Caco-2 (cell line): ENCODE results near the gene MRE11. TPM values are rescaled to one million over a fixed set of nuclear protein-coding genes. Genes with fewer than 3 reads are reported as not detected.

Experiments used
- Bru-seq: library from RNA; stranded (reverse); fragments of 400-500 nt; gene quantifications from one replicate; lab custom pipeline; 2021; lab: Mats Ljungman, UMichigan
- BruChase-seq, 2 experiments: library from RNA; stranded (reverse); fragments of 400-500 nt; gene quantifications; one replicate each; lab custom pipeline; 2021; lab: Mats Ljungman, UMichigan
- BruUV-seq: library from RNA; stranded (reverse); fragments of 400-500 nt; replicated peaks from 2 replicates; lab custom pipeline; 2021; lab: Mats Ljungman, UMichigan
- CTCF ChIA-PET: fragments of 300-600 bp; sonication (Branson Sonifier 250); formaldehyde crosslinking; loops from one replicate; lab custom pipeline; 2022; ENCODE audit warnings: antibody characterized with exemption; lab: Charles Lee
- POLR2A ChIA-PET: fragments of 300-600 bp; sonication (Branson Sonifier 250); formaldehyde crosslinking; loops from one replicate; lab custom pipeline; 2022; ENCODE audit warnings: antibody characterized with exemption; lab: Charles Lee
- DNase-seq, 2 experiments: peaks; one replicate each; pipeline versions ENCODE4 v3.0.0 to v3.0.0-alpha.2; 2020 to 2022
- H3K27me3 ChIP-seq: replicated peaks from 2 replicates; pipeline ENCODE4 v1.6.0; 2011; ENCODE audit warnings: low read length; ENCODE audit not compliant: control insufficient read depth, insufficient read depth
- H3K36me3 ChIP-seq: 2 replicates; pipeline ENCODE4 v1.5.1; 2011; ENCODE audit warnings: low read length; ENCODE audit not compliant: control insufficient read depth, insufficient read depth
- H3K4me1 ChIP-seq: fragments of 250-450 bp; sonication (Bioruptor Pico); 2 replicates; pipeline ENCODE4 v1.5.1; 2020; ENCODE audit warnings: mild to moderate bottlenecking
- H3K4me3 ChIP-seq: 2 replicates; pipeline ENCODE4 v1.5.1; 2011; ENCODE audit warnings: low read depth, mild to moderate bottlenecking, control low read depth, low read length
- H3K9me3 ChIP-seq: fragments of 250-450 bp; sonication (Bioruptor Pico); 2 replicates; pipeline ENCODE4 v1.5.1; 2020; ENCODE audit warnings: mild to moderate bottlenecking, moderate library complexity
- H3K27ac Mint-ChIP-seq: one replicate; pipeline ENCODE4 v1.8.0; 2022; ENCODE audit warnings: mixed read lengths; ENCODE audit not compliant: unreplicated experiment
- H3K27me3 Mint-ChIP-seq: one replicate; pipeline ENCODE4 v1.8.0; 2022; ENCODE audit warnings: mixed read lengths; ENCODE audit not compliant: insufficient read depth, unreplicated experiment
- H3K36me3 Mint-ChIP-seq: one replicate; pipeline ENCODE4 v1.8.0; 2022; ENCODE audit warnings: mild to moderate bottlenecking, mixed read lengths; ENCODE audit not compliant: insufficient read depth, unreplicated experiment
- H3K4me1 Mint-ChIP-seq: one replicate; pipeline ENCODE4 v1.8.0; 2022; ENCODE audit warnings: low read depth, mixed read lengths; ENCODE audit not compliant: unreplicated experiment
- H3K4me3 Mint-ChIP-seq: one replicate; pipeline ENCODE4 v1.8.0; 2022; ENCODE audit warnings: mild to moderate bottlenecking, moderate library complexity, mixed read lengths; ENCODE audit not compliant: unreplicated experiment
- H3K9me3 Mint-ChIP-seq: one replicate; pipeline ENCODE4 v1.8.0; 2022; ENCODE audit warnings: mixed read lengths; ENCODE audit not compliant: unreplicated experiment
- CTCF ChIP-seq, 2 experiments: fragments of 200-600 bp in 1 of 2; IDR thresholded peaks; 1 replicate in 1 of 2; 2 replicates in 1 of 2; pipeline versions ENCODE4 v1.5.1 to v1.8.0; 2011 to 2022; ENCODE audit warnings: antibody characterized with exemption in 1 of 2, control low read depth in 1 of 2, inconsistent platforms in 1 of 2, low read depth in 1 of 2, low read length in 1 of 2, mild to moderate bottlenecking in 1 of 2, moderate library complexity in 1 of 2; ENCODE audit not compliant: insufficient read depth in 1 of 2, severe bottlenecking in 1 of 2, unreplicated experiment in 1 of 2
- intact Hi-C: fragments of 100-400 bp; cut with micrococcal nuclease; formaldehyde crosslinking; loops from one replicate; pipeline ENCODE4 v1.10.0; 2022; ENCODE audit not compliant: unreplicated experiment
- long read RNA-seq: library from polyadenylated mRNA; stranded (forward); transcript quantifications from one replicate; pipeline ENCODE4 v2.0.0, GENCODE V29; 2022
- total RNA-seq: library from RNA; stranded (reverse); gene quantifications from 2 replicates; pipeline ENCODE4 v1.2.3, GENCODE V29; 2022

The MRE11 gene
- total RNA-seq (64.8 and 80.0 TPM in 2 replicates), Bru-seq, nascent RNA (percentile 93 among the genes with signal in this experiment), BruChase-seq, experiment 1, labeled RNA remaining after a 2-hour chase (percentile 92 among the genes with signal in this experiment), BruChase-seq, experiment 2, labeled RNA remaining after a 6-hour chase (percentile 89 among the genes with signal in this experiment)
- long read RNA-seq, full-length matches to known transcripts: 22 of 147 reads
- long read RNA-seq, partial matches to known transcripts: 7 of 147 reads
- long read RNA-seq, other reads (novel, unspliced or antisense): 118 of 147 reads

GRCh38 chr11:94493281-94494125 is at the start of gene MRE11, which contains the start of gene ANKRD49:
MRE11 (minus strand) TSS chr11:94493844; CDS start chr11:94492801, 1,043 bp downstream.
ANKRD49 (plus strand) TSS chr11:94493984; CDS start chr11:94496694, 2,710 bp downstream.
- peak; percentile 100 for DNase-seq
- peaks cover 8% of the 10 kb centered on the region for H3K36me3 ChIP-seq
- intact Hi-C loops: loop anchor here (1.0 to 5.0 kb wide), 3 partner anchors 51 to 753 kb away; partner anchors contain the start of genes C11orf54, PANX1 and TAF1D
- Mint-ChIP-seq H3K36me3 (peaks cover 63% of the 10 kb centered on the region), H3K27ac (peak within 1 kb of the TSS; percentile 98), H3K9me3 (no peaks in the 10 kb centered on the region), H3K27me3 (no peaks in the 10 kb centered on the region), H3K4me3 (peak within 1 kb of the TSS; percentile 97), H3K4me1 (peaks cover 14% of the 10 kb centered on the region)
- peak within 1 kb of the TSS; percentile 59 for H3K4me3 ChIP-seq
- no peaks in the 10 kb centered on the region for H3K9me3 ChIP-seq
- peaks cover 20% of the 10 kb centered on the region for H3K4me1 ChIP-seq
- POLR2A ChIA-PET: interaction anchor here (0.9 to 1.0 kb wide), 3 partner anchors 52 to 709 kb away, joined by 3 to 4 read pairs (median 4); partner anchors contain the start of genes MED17 and PANX1
- TF ChIP-seq CTCF (IDR thresholded peaks at IDR 0.05; ENCODE audit: insufficient read depth in 1 of 2, low read depth in 1 of 2, low read length in 1 of 2, severe bottlenecking in 1 of 2, unreplicated experiment in 1 of 2): no peak
- H3K27me3 ChIP-seq: no peaks in the 10 kb centered on the region
- BruUV-seq: no TSS peak
- CTCF ChIA-PET: interaction anchor here (0.6 to 1.0 kb wide), 4 partner anchors 11 to 606 kb away, joined by 3 to 7 read pairs (median 6); no protein-coding TSS in a partner anchor

- H3K9me3 Mint-ChIP-seq: no peaks in the 10 kb centered on the region
- TF ChIP-seq CTCF (IDR thresholded peaks at IDR 0.05; ENCODE audit: insufficient read depth in 1 of 2, low read depth in 1 of 2, low read length in 1 of 2, severe bottlenecking in 1 of 2, unreplicated experiment in 1 of 2): peak in 1 of 2 experiments; percentile 27
- POLR2A ChIA-PET: no interaction called here
- H3K4me3 ChIP-seq: no peak overlapping the region
- H3K36me3 ChIP-seq: no peaks in the 10 kb centered on the region
- CTCF ChIA-PET: no interaction called here
- peaks cover 6% of the 10 kb centered on the region for H3K36me3 Mint-ChIP-seq
- intact Hi-C loops: loop anchor here (1.0 kb wide), 1 partner anchor 15 kb away; no protein-coding TSS in a partner anchor
- H3K4me1 ChIP-seq: peaks cover 14% of the 10 kb centered on the region
- H3K27me3 ChIP-seq: no peaks in the 10 kb centered on the region
- H3K4me3 Mint-ChIP-seq: peak overlapping the region; percentile 12
- peak overlapping the region; percentile 54 for H3K27ac Mint-ChIP-seq
- H3K4me1 Mint-ChIP-seq: peaks cover 37% of the 10 kb centered on the region
- no peaks in the 10 kb centered on the region for H3K9me3 ChIP-seq
- BruUV-seq: no TSS peak
- peak; percentile 72 to 83 for DNase-seq
- H3K27me3 Mint-ChIP-seq: no peaks in the 10 kb centered on the region
Measured at GRCh38 chr11:94539420-94539819, 45.8 kb upstream of the MRE11 start.
